Measurements from ENCODE around the gene MAP2K3. TPM values are rescaled to one million over a fixed set of nuclear protein-coding genes. Genes with fewer than 3 reads are reported as not detected.
"Not testable (repeated sequence)": the region's sequence is repeated elsewhere in the genome, so short reads cannot be mapped to it uniquely, and the experiment has no call there.

Gene MAP2K3
- total and polyA plus RNA-seq, 12 donors, result 6.4 to 64.8 (median 32.2) TPM

GRCh38 chr17:21341925-21342540 lies 57.5 kb downstream of the MAP2K3 start:
- H3K4me3 ChIP-seq; DNase-seq; H3K27me3 ChIP-seq; H3K9me3 ChIP-seq (replicated peaks in 1 of 3); H3K36me3 ChIP-seq (replicated peaks in 1 of 2); intact Hi-C loops (cut with DNase I); H3K4me1 ChIP-seq (replicated peaks in 1 of 2); H3K27ac ChIP-seq: not testable (repeated sequence)
- WGBS, 4 donors, result 61 to 87% (median 72%) methylated on average over 7 to 8 of the region's 8 CpGs

- WGBS, 4 donors, result 61 to 64% (median 61%) methylated on average over 3 to 10 of the region's 11 CpGs
- H3K4me1 ChIP-seq (replicated peaks in 1 of 2); DNase-seq; H3K27ac ChIP-seq; H3K4me3 ChIP-seq; H3K27me3 ChIP-seq; H3K9me3 ChIP-seq (replicated peaks in 1 of 3); intact Hi-C loops (cut with DNase I); H3K36me3 ChIP-seq (replicated peaks in 1 of 2): not testable (repeated sequence)
Measured at GRCh38 chr17:21343061-21343949, 58.8 kb downstream of the MAP2K3 start.

- H3K27me3 ChIP-seq; H3K36me3 ChIP-seq (replicated peaks in 1 of 2); H3K27ac ChIP-seq; H3K4me3 ChIP-seq; H3K9me3 ChIP-seq (replicated peaks in 1 of 3); DNase-seq; intact Hi-C loops (cut with DNase I); H3K4me1 ChIP-seq (replicated peaks in 1 of 2): not testable (repeated sequence)
- 46 to 70% (median 64%) methylated on average over 4 of the region's 4 CpGs for WGBS, 4 donors
Measured at GRCh38 chr17:21344801-21345200, 60.3 kb downstream of the MAP2K3 start.

GRCh38 chr17:21345236-21345635 lies 60.7 kb downstream of the MAP2K3 start:
- Histone ChIP-seq H3K9me3 (replicated peaks in 1 of 3) (no peaks in the 10 kb centered on the region), H3K4me3 (no peak overlapping the region), H3K27me3 (no peaks in the 10 kb centered on the region), H3K27ac (no peak overlapping the region), H3K4me1 (replicated peaks in 1 of 2) (no peaks in the 10 kb centered on the region), H3K36me3 (replicated peaks in 1 of 2) (no peaks in the 10 kb centered on the region)
- intact Hi-C loops (cut with DNase I), result no loop called here
- 61 to 73% (median 66%) methylated on average over 9 of the region's 10 CpGs for WGBS, 4 donors
- peak in 1 of 7 donors; percentile 70 for DNase-seq
- TF ChIP-seq CTCF (IDR thresholded peaks at IDR 0.05) (no peak), POLR2A (IDR thresholded peaks at IDR 0.05) (no peak)

GRCh38 chr17:21346107-21346506 lies 61.6 kb downstream of the MAP2K3 start:
- H3K36me3 ChIP-seq (replicated peaks in 1 of 2); H3K27ac ChIP-seq; H3K4me3 ChIP-seq; H3K27me3 ChIP-seq; DNase-seq; H3K9me3 ChIP-seq (replicated peaks in 1 of 3); intact Hi-C loops (cut with DNase I); H3K4me1 ChIP-seq (replicated peaks in 1 of 2): not testable (repeated sequence)
- no CpG with 5 or more reads among the region's 2 CpGs for WGBS, 4 donors

- DNase-seq, result peak in 6 of 7 donors; percentile 45 to 82 (median 57)
- WGBS, 4 donors, result 52 to 68% (median 59%) methylated on average over 2 to 10 of the region's 10 CpGs
- intact Hi-C loops (cut with DNase I); H3K27ac ChIP-seq; H3K4me3 ChIP-seq; H3K9me3 ChIP-seq (replicated peaks in 1 of 3); H3K4me1 ChIP-seq (replicated peaks in 1 of 2); H3K27me3 ChIP-seq; H3K36me3 ChIP-seq (replicated peaks in 1 of 2): not testable (repeated sequence)
Measured at GRCh38 chr17:21346651-21347250, 62.2 kb downstream of the MAP2K3 start.

GRCh38 chr17:21347660-21348059 lies 63.1 kb downstream of the MAP2K3 start:
- DNase-seq; H3K27ac ChIP-seq; H3K9me3 ChIP-seq (replicated peaks in 1 of 3); H3K4me1 ChIP-seq (replicated peaks in 1 of 2); H3K4me3 ChIP-seq; H3K36me3 ChIP-seq (replicated peaks in 1 of 2); intact Hi-C loops (cut with DNase I); H3K27me3 ChIP-seq: not testable (repeated sequence)
- WGBS, 4 donors, result 80 to 97% (median 87%) methylated on average over 1 to 6 of the region's 6 CpGs

- H3K27me3 ChIP-seq; H3K9me3 ChIP-seq (replicated peaks in 1 of 3); intact Hi-C loops (cut with DNase I); H3K36me3 ChIP-seq (replicated peaks in 1 of 2); H3K4me3 ChIP-seq; DNase-seq; H3K27ac ChIP-seq; H3K4me1 ChIP-seq (replicated peaks in 1 of 2): not testable (repeated sequence)
- WGBS, 4 donors, result 70 to 78% (median 74%) methylated on average over 2 to 10 of the region's 14 CpGs
Measured at GRCh38 chr17:21348081-21348925, 63.8 kb downstream of the MAP2K3 start.

- WGBS, 4 donors, result 66 to 89% (median 74%) methylated on average over 4 to 5 of the region's 7 CpGs
- DNase-seq, result not testable (repeated sequence)
Measured at GRCh38 chr17:21348926-21349261, 64.4 kb downstream of the MAP2K3 start.

More at GRCh38 chr17:21348926-21349261, 64.4 kb downstream of the MAP2K3 start:
- H3K27me3 ChIP-seq; H3K36me3 ChIP-seq (replicated peaks in 1 of 2); intact Hi-C loops (cut with DNase I); H3K4me3 ChIP-seq; H3K9me3 ChIP-seq (replicated peaks in 1 of 3); H3K27ac ChIP-seq; H3K4me1 ChIP-seq (replicated peaks in 1 of 2): not testable (repeated sequence)

All from adrenal gland (tissue), 12 donors.